Keratinocyte (primary cell): ENCODE data around the gene ZDHHC12. TPM values are rescaled to one million over a fixed set of nuclear protein-coding genes. Genes with fewer than 3 reads are reported as not detected.

ENCODE experiments used
- DNase-seq: peaks from one replicate; pipeline ENCODE4 v3.0.0-alpha.2; 2011; ENCODE audit warnings: low read depth, missing footprints, low spot score
- FAIRE-seq: peaks from 2 replicates; lab custom pipeline; 2011; peaks lifted over from hg19 to GRCh38; lab: Jason Lieb, UNC
- H2AFZ ChIP-seq: 2 replicates; pipeline ENCODE4 v1.6.0; 2012; ENCODE audit warnings: low read length, control low read depth, inconsistent platforms; ENCODE audit not compliant: control insufficient read depth
- H3K27ac ChIP-seq: 2 replicates; pipeline ENCODE4 v1.5.1; 2011; ENCODE audit warnings: low read length; ENCODE audit not compliant: control insufficient read depth, insufficient read depth
- H3K27me3 ChIP-seq: 3 replicates; pipeline ENCODE4 v1.6.0; 2011; ENCODE audit warnings: low read length; ENCODE audit not compliant: control insufficient read depth, insufficient read depth; ENCODE audit errors: extremely low read depth
- H3K36me3 ChIP-seq, 2 experiments: 2 replicates in 1 of 2; 3 replicates in 1 of 2; pipeline ENCODE4 v1.5.1; 2011; ENCODE audit warnings: low read length in 2 of 2, mild to moderate bottlenecking in 1 of 2; ENCODE audit not compliant: control insufficient read depth in 2 of 2, insufficient read depth in 2 of 2; ENCODE audit errors: extremely low read depth in 1 of 2
- H3K4me1 ChIP-seq: 3 replicates; pipeline ENCODE4 v1.5.1; 2011; ENCODE audit warnings: low read length; ENCODE audit not compliant: control insufficient read depth, insufficient read depth; ENCODE audit errors: extremely low read depth
- H3K4me2 ChIP-seq: 3 replicates; pipeline ENCODE4 v1.6.0; 2011; ENCODE audit warnings: low read depth, low read length; ENCODE audit not compliant: control insufficient read depth, insufficient read depth; ENCODE audit errors: extremely low read depth
- H3K4me3 ChIP-seq, 3 experiments: fragments of 200-600 bp in 1 of 3; sonication (generic) in 1 of 3; 2 replicates in 2 of 3; 3 replicates in 1 of 3; pipeline ENCODE4 v1.5.1; 2011 to 2016; ENCODE audit warnings: low read length in 3 of 3, mild to moderate bottlenecking in 3 of 3, control low read depth in 2 of 3, inconsistent platforms in 1 of 3, low read depth in 1 of 3, mixed read lengths in 1 of 3, mixed run types in 1 of 3, moderate library complexity in 1 of 3; ENCODE audit not compliant: control insufficient read depth in 2 of 3, insufficient read depth in 2 of 3; ENCODE audit errors: extremely low read depth in 1 of 3
- H3K79me2 ChIP-seq: 2 replicates; pipeline ENCODE4 v1.6.0; 2012; ENCODE audit warnings: low read length; ENCODE audit not compliant: control insufficient read depth, insufficient read depth
- H3K9ac ChIP-seq: 3 replicates; pipeline ENCODE4 v1.6.0; 2011; ENCODE audit warnings: low read length; ENCODE audit not compliant: control insufficient read depth, insufficient read depth; ENCODE audit errors: extremely low read depth
- H3K9me1 ChIP-seq: 3 replicates; pipeline ENCODE4 v1.6.0; 2011; ENCODE audit warnings: low read length; ENCODE audit not compliant: control insufficient read depth, insufficient read depth; ENCODE audit errors: extremely low read depth
- H3K9me3 ChIP-seq: 2 replicates; pipeline ENCODE4 v1.5.1; 2012; ENCODE audit warnings: low read depth, low read length; ENCODE audit not compliant: control insufficient read depth
- H4K20me1 ChIP-seq: 3 replicates; pipeline ENCODE4 v1.6.0; 2011; ENCODE audit warnings: low read length; ENCODE audit not compliant: control insufficient read depth, insufficient read depth; ENCODE audit errors: extremely low read depth
- EZH2 ChIP-seq: IDR thresholded peaks from one replicate; pipeline ENCODE4 v1.6.1; 2012; ENCODE audit warnings: inconsistent platforms, mild to moderate bottlenecking, low read length, moderate library complexity
- dilution Hi-C: fragments of 300-500 bp; cut with MboI; formaldehyde crosslinking; loops from one replicate; pipeline ENCODE4 v1.7.0; 2020; ENCODE audit warnings: low sequenced_read_pairs; ENCODE audit not compliant: extremely low pct_ligation_motif_present
- polyA plus RNA-seq, 5 experiments: library from polyadenylated mRNA; depleted of rRNA in 3 of 5; stranded (reverse) in 3 of 5; stranded (forward) in 1 of 5; unstranded in 1 of 5; fragments of >200 nt; gene quantifications; 1 replicate in 1 of 5; 2 replicates in 3 of 5; 3 replicates in 1 of 5; pipeline versions ENCODE4 v1.2.1 to v1.2.3, GENCODE V29; 2011 to 2012; ENCODE audit warnings: missing spikeins in 2 of 5, low read depth in 1 of 5, low replicate concordance in 1 of 5
- TF ChIP-seq, protein P1 (sequence below), 3 experiments: IDR thresholded peaks in 1 of 3; conservative IDR thresholded peaks in 1 of 3; optimal IDR thresholded peaks in 1 of 3; 2 replicates in 2 of 3; 3 replicates in 1 of 3; pipeline versions ENCODE3 to v1.5.1; 2011; ENCODE audit warnings: low read length in 3 of 3, mild to moderate bottlenecking in 3 of 3, moderate library complexity in 2 of 3, control low read depth in 1 of 3, inconsistent platforms in 1 of 3; ENCODE audit not compliant: insufficient read depth in 2 of 3; ENCODE audit errors: extremely low read depth in 1 of 3

The ZDHHC12 gene
- polyA plus RNA-seq, 1 donor (not counting 4 experiments of a cell fraction or from before 2014, with no cell fraction given), result 24.1 TPM

GRCh38 chr9:128724744-128725211 is 851 bp upstream of the ZDHHC12 start:
- dilution Hi-C loops, result no loop called here
- peak overlapping the region; percentile 76 for H3K4me2 ChIP-seq
- no peaks in the 10 kb centered on the region for H3K27me3 ChIP-seq
- H3K9me3 ChIP-seq, result no peaks in the 10 kb centered on the region
- H3K36me3 ChIP-seq, result peaks cover 6% of the 10 kb centered on the region in 2 experiments
- TF ChIP-seq, protein P1, sequence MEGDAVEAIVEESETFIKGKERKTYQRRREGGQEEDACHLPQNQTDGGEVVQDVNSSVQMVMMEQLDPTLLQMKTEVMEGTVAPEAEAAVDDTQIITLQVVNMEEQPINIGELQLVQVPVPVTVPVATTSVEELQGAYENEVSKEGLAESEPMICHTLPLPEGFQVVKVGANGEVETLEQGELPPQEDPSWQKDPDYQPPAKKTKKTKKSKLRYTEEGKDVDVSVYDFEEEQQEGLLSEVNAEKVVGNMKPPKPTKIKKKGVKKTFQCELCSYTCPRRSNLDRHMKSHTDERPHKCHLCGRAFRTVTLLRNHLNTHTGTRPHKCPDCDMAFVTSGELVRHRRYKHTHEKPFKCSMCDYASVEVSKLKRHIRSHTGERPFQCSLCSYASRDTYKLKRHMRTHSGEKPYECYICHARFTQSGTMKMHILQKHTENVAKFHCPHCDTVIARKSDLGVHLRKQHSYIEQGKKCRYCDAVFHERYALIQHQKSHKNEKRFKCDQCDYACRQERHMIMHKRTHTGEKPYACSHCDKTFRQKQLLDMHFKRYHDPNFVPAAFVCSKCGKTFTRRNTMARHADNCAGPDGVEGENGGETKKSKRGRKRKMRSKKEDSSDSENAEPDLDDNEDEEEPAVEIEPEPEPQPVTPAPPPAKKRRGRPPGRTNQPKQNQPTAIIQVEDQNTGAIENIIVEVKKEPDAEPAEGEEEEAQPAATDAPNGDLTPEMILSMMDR (optimal IDR thresholded peaks at IDR 0.05 in 1 of 3, IDR thresholded peaks at IDR 0.05 in 1 of 3, conservative IDR thresholded peaks at IDR 0.05 in 1 of 3; ENCODE audit: extremely low read depth in 1 of 3, insufficient read depth in 2 of 3, low read length in 3 of 3), result peak in 2 of 3 experiments; percentile 4 to 34
- TF ChIP-seq EZH2, result no peak
- H3K27ac ChIP-seq, result peak overlapping the region; percentile 4
- no peaks in the 10 kb centered on the region for H3K9me1 ChIP-seq
- peak overlapping the region; percentile 55 to 60 (median 59) for H3K4me3 ChIP-seq
- peak; percentile 81 for FAIRE-seq
- H3K4me1 ChIP-seq, result peaks cover 13% of the 10 kb centered on the region
- no peaks in the 10 kb centered on the region for H4K20me1 ChIP-seq
- peaks cover 11% of the 10 kb centered on the region for H3K79me2 ChIP-seq
- peak overlapping the region; percentile 16 for H3K9ac ChIP-seq
- H2AFZ ChIP-seq, result peak overlapping the region; percentile 15
- DNase-seq, result peak; percentile 56

- FAIRE-seq, result peak; percentile 41
- Histone ChIP-seq H3K27ac (peak overlapping the region; percentile 68), H3K4me3 (peak overlapping the region; percentile 60 to 93 (median 90))
Observed at GRCh38 chr9:128723352-128723865, 518 bp downstream of the ZDHHC12 start.

More at GRCh38 chr9:128723352-128723865, 518 bp downstream of the ZDHHC12 start:
- Histone ChIP-seq H3K27me3 (no peaks in the 10 kb centered on the region), H3K4me2 (peak overlapping the region; percentile 91), H3K9me1 (no peaks in the 10 kb centered on the region), H3K4me1 (peaks cover 13% of the 10 kb centered on the region), H2AFZ (peak overlapping the region; percentile 89), H3K36me3 (peaks cover 6% of the 10 kb centered on the region in 2 experiments), H4K20me1 (no peaks in the 10 kb centered on the region), H3K9me3 (no peaks in the 10 kb centered on the region), H3K79me2 (peaks cover 11% of the 10 kb centered on the region), H3K9ac (peak overlapping the region; percentile 82)
- DNase-seq, result no peak
- dilution Hi-C loops, result no loop called here
- TF ChIP-seq, protein P1 (optimal IDR thresholded peaks at IDR 0.05 in 1 of 3, IDR thresholded peaks at IDR 0.05 in 1 of 3, conservative IDR thresholded peaks at IDR 0.05 in 1 of 3; ENCODE audit: extremely low read depth in 1 of 3, insufficient read depth in 2 of 3, low read length in 3 of 3), result no peak
- TF ChIP-seq EZH2, result no peak
